HG03066 (cell line): Measurements from ENCODE around the gene MAN2C1.
"Not testable (repeated sequence)": the region's sequence is repeated elsewhere in the genome, so short reads cannot be mapped to it uniquely, and the experiment has no call there.

Source experiments
- ATAC-seq: cut with Tn5 transposase; IDR thresholded peaks from one replicate; pipeline ENCODE4 v1.9.1; 2021; ENCODE audit warnings: low read depth; ENCODE audit not compliant: unreplicated experiment

MAN2C1 gene

GRCh38 chr15:75314552-75315290 lies 53.7 kb downstream of the MAN2C1 start:
- ATAC-seq = no peak

DNA sequence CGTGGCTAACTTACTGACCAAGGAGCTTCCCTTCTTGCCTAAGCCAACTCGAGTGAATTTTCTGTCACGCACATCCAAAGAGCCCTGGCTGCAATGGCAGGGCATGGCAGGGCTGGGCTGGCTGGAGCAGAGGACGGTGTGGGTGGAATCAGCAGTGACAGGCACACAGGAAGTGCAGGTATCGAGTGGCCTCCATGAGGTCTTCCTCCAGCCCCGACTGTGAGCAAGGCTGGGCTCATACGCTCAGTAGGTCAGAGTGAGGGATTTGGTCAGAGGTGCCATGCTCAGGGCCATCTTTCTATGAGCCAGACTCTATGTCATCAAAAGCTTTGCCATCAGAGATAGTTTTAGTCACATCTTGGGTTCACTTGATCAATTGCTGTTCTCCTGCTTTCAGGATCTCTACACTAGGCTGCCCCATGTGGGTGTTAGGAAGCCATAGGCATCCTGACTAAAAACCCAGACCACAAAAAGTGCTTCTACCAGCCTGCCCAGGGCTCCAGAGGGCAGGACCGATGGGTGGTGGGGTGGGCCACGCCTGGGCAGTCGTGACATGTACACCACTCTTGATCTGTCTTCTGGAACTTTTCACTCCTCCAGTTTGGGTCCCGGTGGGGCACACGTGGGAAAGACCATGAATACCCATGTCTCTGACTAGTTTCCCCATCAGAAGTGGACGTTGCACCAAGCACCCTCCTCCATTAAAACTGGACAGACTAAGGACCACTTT lies 55.1 kb downstream of the MAN2C1 start:
- ATAC-seq = no peak

DNA sequence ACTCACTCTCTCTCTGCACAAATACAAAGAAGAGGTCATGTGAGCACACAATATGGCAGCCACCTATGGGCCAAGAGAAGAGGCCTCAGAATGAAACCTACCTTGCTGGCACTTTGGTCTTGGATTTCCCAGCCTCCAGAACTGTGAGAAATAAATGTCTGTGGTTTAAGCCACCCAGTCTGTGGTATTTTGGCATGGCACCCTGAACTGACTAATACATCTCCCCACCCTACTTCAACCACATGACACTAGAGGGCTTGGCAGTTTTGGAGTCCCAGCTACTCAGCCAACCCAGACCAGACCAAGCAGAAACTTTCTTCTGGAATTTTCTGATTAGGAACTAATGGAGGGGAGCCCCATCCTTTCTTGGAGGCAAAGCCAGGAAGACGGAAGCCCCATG lies 55.9 kb downstream of the MAN2C1 start:
- not testable (repeated sequence) for ATAC-seq

GRCh38 chr15:75309711-75310110 lies 58.7 kb downstream of the MAN2C1 start:
- no peak for ATAC-seq

- no peak for ATAC-seq
These were observed 60.5 kb downstream of the MAN2C1 start for GRCh38 chr15:75307778-75308390.

GRCh38 chr15:75306188-75306587 lies 62.2 kb downstream of the MAN2C1 start:
- ATAC-seq = no peak
